SK-N-MC (cell line): Measurements from ENCODE around the gene SRPK3.

ENCODE experiments used
- EZH2 ChIP-seq: fragments of 200-600 bp; sonication (generic); IDR thresholded peaks from one replicate; pipeline ENCODE4 v1.6.1; 2017; ENCODE audit warnings: antibody characterized with exemption
- FOXP2 ChIP-seq: optimal IDR thresholded peaks from 2 replicates; pipeline ENCODE3; 2011; ENCODE audit warnings: mild to moderate bottlenecking, moderate library complexity; ENCODE audit not compliant: insufficient read depth; ENCODE audit errors: extremely low read length, control extremely low read depth
- POLR2AphosphoS5 ChIP-seq: IDR thresholded peaks from 2 replicates; pipeline ENCODE4 v1.6.1; 2012; ENCODE audit warnings: mild to moderate bottlenecking, low read depth, low read length, borderline replicate concordance

GRCh38 chrX:153807976-153808375, 27.1 kb downstream of the SRPK3 start:
- TF ChIP-seq EZH2 (no peak), POLR2AphosphoS5 (no peak), FOXP2 (no peak)
